Fibroblast of the aortic adventitia (primary cell): ENCODE data around the gene TRIOBP. TPM values are rescaled to one million over a fixed set of nuclear protein-coding genes. Genes with fewer than 3 reads are reported as not detected.

ENCODE experiments used
- DNase-seq: peaks from one replicate; pipeline ENCODE4 v3.0.0-alpha.2; 2010; ENCODE audit warnings: low read depth
- H3K4me3 ChIP-seq: 2 replicates; pipeline ENCODE4 v1.5.1; 2011; ENCODE audit warnings: low read depth, mild to moderate bottlenecking, control low read depth, low read length, moderate library complexity
- total RNA-seq: library from RNA; depleted of rRNA; stranded (reverse); fragments of >200 nt; gene quantifications from 2 replicates; pipeline ENCODE4 v1.2.3, GENCODE V29; 2012; ENCODE audit warnings: low replicate concordance
- TF ChIP-seq, protein P1 (sequence below): IDR thresholded peaks from 2 replicates; pipeline ENCODE4 v1.5.1; 2011; ENCODE audit warnings: mild to moderate bottlenecking, low read length, control low read depth, inconsistent platforms; ENCODE audit not compliant: insufficient read depth

The TRIOBP gene
- total RNA-seq, 1 donor = 151 TPM

- TF ChIP-seq, protein P1, sequence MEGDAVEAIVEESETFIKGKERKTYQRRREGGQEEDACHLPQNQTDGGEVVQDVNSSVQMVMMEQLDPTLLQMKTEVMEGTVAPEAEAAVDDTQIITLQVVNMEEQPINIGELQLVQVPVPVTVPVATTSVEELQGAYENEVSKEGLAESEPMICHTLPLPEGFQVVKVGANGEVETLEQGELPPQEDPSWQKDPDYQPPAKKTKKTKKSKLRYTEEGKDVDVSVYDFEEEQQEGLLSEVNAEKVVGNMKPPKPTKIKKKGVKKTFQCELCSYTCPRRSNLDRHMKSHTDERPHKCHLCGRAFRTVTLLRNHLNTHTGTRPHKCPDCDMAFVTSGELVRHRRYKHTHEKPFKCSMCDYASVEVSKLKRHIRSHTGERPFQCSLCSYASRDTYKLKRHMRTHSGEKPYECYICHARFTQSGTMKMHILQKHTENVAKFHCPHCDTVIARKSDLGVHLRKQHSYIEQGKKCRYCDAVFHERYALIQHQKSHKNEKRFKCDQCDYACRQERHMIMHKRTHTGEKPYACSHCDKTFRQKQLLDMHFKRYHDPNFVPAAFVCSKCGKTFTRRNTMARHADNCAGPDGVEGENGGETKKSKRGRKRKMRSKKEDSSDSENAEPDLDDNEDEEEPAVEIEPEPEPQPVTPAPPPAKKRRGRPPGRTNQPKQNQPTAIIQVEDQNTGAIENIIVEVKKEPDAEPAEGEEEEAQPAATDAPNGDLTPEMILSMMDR = peak; percentile 56
- DNase-seq = peak; percentile 99
- no peak overlapping the region for H3K4me3 ChIP-seq
Measured at GRCh38 chr22:37752189-37753087, 55.6 kb downstream of the TRIOBP start.

- peak; percentile 55 for DNase-seq
- H3K4me3 ChIP-seq = no peak overlapping the region
Measured at GRCh38 chr22:37753746-37754145, 56.9 kb downstream of the TRIOBP start.

GRCh38 chr22:37757663-37758062 is 60.8 kb downstream of the TRIOBP start:
- H3K4me3 ChIP-seq = no peak overlapping the region
- no peak for DNase-seq
- TF ChIP-seq, protein P1 = no peak

More at GRCh38 chr22:37753746-37754145, 56.9 kb downstream of the TRIOBP start:
- TF ChIP-seq, protein P1 = no peak

DNA sequence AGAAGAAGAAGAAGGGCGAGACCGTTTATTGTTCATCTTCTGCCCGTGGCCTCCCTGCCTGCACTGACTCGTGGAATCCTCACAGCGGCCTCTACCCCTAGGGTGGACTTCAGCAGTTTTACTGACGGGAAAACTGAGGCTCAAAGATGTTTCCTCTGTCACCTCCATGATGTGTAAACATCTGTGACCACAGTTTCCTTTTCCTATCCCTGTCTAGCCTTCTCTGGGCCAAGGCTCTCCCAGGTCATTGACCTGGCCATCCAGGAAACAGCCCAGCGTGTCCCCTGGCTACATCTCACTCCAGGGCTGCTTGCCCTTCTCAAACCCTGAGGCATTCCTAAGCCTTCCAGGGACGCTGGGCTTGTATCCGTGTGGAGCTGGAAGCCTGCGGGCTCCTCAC is 61.8 kb downstream of the TRIOBP start:
- no peak overlapping the region for H3K4me3 ChIP-seq
- TF ChIP-seq, protein P1 = no peak
- DNase-seq = no peak

DNA sequence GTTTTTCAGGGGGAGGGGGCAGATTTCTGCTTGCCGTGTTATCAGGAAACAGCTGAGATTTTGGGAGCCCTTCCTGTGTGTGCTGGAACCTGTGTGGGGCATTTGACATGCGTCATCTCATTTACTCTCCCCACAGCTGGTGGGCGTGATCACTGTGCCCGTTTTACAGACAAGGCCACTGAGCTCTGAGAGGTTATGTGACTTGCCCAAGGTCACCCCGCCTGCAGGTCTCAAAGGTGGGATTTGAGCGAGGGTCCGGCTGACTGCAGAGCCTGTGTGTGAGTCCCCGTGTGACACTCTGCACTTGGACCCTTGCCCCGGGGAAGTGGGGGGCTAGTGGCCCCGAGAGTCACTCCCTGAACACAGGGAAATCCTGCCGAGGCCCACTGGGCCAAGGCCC is 62.4 kb downstream of the TRIOBP start:
- H3K4me3 ChIP-seq = no peak overlapping the region
- TF ChIP-seq, protein P1 = no peak
- DNase-seq = no peak

DNA sequence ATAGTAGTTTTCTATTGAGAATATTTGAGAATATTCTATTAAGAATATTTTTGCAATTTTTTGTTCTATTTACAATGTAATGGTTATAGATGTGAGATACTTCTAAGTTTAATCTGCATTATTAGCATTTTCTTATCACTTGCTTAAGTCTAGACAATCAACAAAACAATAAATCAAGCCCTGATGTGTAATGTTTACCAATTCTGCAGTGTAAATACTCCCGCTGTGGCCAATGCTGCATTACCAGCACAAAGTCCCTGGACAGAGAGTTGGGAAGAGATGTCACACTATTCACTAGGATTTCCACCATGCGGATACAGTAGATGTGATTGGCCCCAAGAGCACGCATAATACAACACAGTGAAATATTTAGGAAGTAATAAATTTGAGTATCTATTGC is 63.3 kb downstream of the TRIOBP start:
- no peak overlapping the region for H3K4me3 ChIP-seq
- DNase-seq = no peak
- TF ChIP-seq, protein P1 = no peak

DNA sequence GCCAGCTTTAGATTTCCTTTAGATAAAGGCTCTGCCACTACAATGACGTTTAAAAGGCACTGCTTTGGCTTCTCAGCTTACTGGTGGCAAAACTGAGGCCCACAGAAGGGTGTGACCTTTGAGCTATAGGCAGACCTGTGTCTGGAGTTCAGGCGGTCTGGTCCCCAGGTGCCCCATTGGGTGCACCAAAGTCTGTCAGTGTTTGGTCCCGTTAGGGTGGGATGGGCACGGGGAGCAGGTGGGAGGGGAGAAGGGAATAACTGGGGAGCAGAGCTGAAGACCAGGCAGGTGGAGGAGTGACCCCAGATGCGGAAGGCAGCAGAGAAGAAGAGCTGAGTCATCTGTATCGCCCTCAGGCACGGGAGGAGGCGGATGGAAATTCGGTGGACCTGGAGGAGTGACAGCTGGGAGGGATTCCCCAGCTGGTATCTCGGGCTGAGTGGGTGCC is 65.6 kb downstream of the TRIOBP start:
- H3K4me3 ChIP-seq = no peak overlapping the region
- no peak for DNase-seq
- TF ChIP-seq, protein P1 = no peak
